Coronary artery (tissue), 2 donors: ENCODE data around the gene CD151.

Experiments used
- DNase-seq: peaks from one replicate; pipeline ENCODE4 v3.0.0-alpha.2; 2017; ENCODE audit warnings: low spot score
- H3K27ac ChIP-seq, 2 donors: fragments of 200-600 bp; sonication (generic); one replicate each; pipeline ENCODE4 v1.5.1; 2016 to 2019
- H3K4me3 ChIP-seq: fragments of 200-600 bp; sonication (generic); 2 replicates; pipeline ENCODE4 v1.5.1; 2016; ENCODE audit warnings: mild to moderate bottlenecking, moderate library complexity
- CTCF ChIP-seq: fragments of 200-600 bp; sonication (generic); IDR thresholded peaks from one replicate; pipeline ENCODE4 v1.5.1; 2019; ENCODE audit warnings: antibody characterized with exemption

The CD151 gene

GRCh38 chr11:858053-858761, 25.5 kb downstream of the CD151 start:
- no peak overlapping the region for H3K27ac ChIP-seq
- DNase-seq: no peak
- no peak for TF ChIP-seq CTCF
- H3K4me3 ChIP-seq: no peak overlapping the region

DNA sequence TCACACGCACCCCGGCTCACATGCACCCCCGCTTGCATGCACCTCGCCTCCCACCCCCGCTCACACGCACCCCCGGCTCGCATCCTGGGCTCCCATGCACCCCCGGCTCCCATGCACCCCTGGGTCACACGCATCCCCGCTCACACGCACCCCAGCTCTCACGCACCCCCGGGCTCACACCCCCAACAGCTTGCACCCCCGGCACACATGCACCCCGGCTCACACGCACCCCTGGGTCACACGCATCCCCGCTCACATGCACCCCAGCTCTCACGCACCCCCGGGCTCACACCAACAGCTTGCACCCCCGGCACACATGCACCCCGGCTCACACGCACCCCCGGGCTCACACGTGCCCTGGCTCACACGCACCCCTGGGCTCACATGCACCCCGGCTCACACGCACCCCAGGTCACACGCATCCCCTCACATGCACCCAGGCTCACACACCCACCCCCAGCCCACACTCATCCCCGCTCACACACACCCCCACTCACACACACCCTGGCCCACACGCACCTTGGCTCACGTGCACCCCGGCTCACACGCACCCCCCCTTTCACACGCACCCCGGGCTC, 26.1 kb downstream of the CD151 start:
- no peak overlapping the region for H3K27ac ChIP-seq
- no peak for TF ChIP-seq CTCF
- DNase-seq: no peak
- no peak overlapping the region for H3K4me3 ChIP-seq

DNA sequence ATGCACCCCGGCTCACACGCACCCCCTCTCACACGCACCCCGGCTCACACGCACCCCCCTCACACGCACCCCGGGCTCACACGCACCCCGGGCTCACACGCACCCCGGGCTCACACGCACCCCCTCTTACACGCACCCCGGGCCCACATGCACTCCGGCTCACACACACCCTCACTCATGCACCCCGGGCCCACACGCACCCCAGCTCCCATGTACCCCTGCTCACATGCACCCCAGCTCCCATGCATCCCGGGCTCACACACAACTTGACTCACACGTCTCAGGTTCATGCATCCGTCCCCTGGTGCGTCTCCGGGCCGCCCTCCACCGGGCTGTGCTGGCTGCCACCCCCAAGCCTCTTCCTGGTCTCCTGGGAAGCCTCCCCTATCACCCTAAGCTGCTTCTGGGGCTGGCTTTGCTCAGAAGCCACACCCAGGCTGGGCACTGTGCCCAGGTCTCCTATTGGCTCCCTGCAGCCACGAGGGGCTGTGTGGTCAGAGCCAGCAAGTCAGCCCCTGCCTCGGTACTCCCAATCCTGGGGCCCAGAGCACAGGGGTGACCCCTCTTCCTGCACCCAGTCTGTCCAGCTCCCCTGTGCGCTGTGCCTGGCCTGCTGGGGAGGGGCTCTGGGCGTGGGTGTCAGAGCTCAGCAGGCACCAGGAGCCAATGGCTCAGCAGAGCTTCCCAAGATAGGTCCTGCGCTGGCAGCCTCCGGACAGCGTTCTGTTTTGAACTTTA, 26.8 kb downstream of the CD151 start:
- no peak for DNase-seq
- peak overlapping the region in 1 of 2 donors; percentile 39 for H3K27ac ChIP-seq
- TF ChIP-seq CTCF: no peak
- H3K4me3 ChIP-seq: peak overlapping the region; percentile 47

DNA sequence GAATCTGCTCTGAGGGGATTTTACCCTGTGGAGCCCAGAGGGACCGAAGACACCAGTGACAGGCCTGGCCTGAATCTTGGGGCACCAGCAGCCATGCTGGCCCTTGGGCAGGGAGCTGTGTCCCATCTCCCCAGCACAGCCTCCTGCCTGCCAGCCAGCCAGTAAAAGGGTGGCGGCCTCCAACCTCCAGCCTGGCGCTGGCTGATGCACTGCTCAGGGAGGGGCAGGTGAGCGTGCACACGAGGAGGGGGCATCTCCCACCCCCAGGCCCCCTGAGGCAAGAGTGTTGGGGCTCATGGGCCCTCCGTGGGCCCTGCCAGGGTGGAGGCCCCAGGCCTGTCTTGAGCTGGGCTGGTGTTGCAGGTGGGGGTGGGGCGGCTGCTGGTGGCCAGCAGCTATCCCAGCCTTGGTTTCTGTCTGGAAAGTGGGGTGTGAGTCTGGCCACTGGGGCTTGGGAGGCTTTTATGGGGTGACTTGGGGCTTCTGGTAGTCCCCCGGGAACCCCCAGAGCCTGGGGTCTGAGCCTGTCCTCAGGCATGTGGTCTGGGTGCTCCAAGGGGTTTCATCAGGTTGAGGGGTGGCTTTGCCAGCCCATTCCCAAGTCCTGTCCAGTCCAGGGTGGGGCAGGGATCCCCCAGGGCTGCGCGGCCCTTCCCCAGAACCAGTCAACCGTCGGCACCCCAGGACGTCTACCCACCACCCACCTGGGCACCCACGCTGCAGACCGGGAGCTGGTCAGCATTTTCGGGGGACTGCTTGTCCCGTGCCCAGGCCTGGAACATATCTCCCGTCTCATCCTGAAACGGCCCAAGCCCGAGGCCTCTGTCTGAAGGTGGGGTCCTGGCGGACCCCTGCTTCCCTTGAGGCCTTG, 27.7 kb downstream of the CD151 start:
- Histone ChIP-seq H3K27ac (peak overlapping the region in 1 of 2 donors; percentile 39), H3K4me3 (no peak overlapping the region)
- DNase-seq: no peak
- TF ChIP-seq CTCF: no peak

GRCh38 chr11:861105-861479, 28.3 kb downstream of the CD151 start:
- DNase-seq: no peak
- Histone ChIP-seq H3K4me3 (no peak overlapping the region), H3K27ac (no peak overlapping the region)
- no peak for TF ChIP-seq CTCF

GRCh38 chr11:862081-862661, 29.4 kb downstream of the CD151 start:
- TF ChIP-seq CTCF: no peak
- no peak for DNase-seq

More at GRCh38 chr11:862081-862661, 29.4 kb downstream of the CD151 start:
- Histone ChIP-seq H3K27ac (peak overlapping the region in 1 of 2 donors; percentile 31), H3K4me3 (no peak overlapping the region)
